Measurements from ENCODE around the gene CHCHD10.
A peak's percentile ranks its signal among the peaks of the same experiment; 100 is the strongest.

The CHCHD10 gene

GRCh38 chr22:23780146-23780748, 12.5 kb upstream of the CHCHD10 start:
- no peaks in the 10 kb centered on the region for H3K27me3 ChIP-seq (ENCODE audit: control insufficient read depth in 1 of 2, insufficient read depth in 2 of 2, low read length in 2 of 2)
- no peak overlapping the region for H3K4me3 ChIP-seq (ENCODE audit: low read depth in 1 of 2, low read length in 2 of 2)
- H3K36me3 ChIP-seq (ENCODE audit: control insufficient read depth in 1 of 2, insufficient read depth in 2 of 2, low read length in 2 of 2): no peaks in the 10 kb centered on the region
- H3K9me3 ChIP-seq (ENCODE audit: control insufficient read depth in 1 of 2, low read length in 2 of 2): no peaks in the 10 kb centered on the region
- no peak overlapping the region for H3K9ac ChIP-seq (ENCODE audit: low read depth in 1 of 2, low read length in 2 of 2)
- H3K4me1 ChIP-seq (ENCODE audit: control insufficient read depth in 1 of 2, insufficient read depth in 2 of 2, low read length in 2 of 2): peaks cover 6 to 11% of the 10 kb centered on the region in 2 donors
- no peak overlapping the region for H3K27ac ChIP-seq (ENCODE audit: low read depth, low read length)

DNA sequence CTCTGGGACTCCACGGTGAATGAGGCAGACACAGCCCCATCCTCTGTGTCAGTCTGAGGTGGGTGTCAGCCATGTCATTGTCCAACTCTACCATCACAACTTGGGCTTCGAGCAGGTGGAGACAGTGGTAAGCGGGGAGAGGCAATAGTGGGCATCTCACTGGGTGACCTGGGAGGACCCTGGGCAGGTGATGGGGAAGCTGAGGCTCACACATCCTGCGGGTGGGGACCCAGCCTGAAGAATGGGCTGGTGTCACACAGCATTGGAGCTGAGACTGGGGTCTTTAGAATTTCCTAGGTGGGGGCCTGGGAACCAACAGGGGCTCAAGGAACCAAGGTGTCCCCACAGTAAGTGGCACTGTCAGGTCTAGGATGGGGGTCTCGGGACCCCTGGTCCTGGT, 12.0 kb upstream of the CHCHD10 start:
- Histone ChIP-seq H3K9me3 (ENCODE audit: control insufficient read depth in 1 of 2, low read length in 2 of 2) (no peaks in the 10 kb centered on the region), H3K27ac (ENCODE audit: low read depth, low read length) (no peak overlapping the region), H3K27me3 (ENCODE audit: control insufficient read depth in 1 of 2, insufficient read depth in 2 of 2, low read length in 2 of 2) (no peaks in the 10 kb centered on the region), H3K4me3 (ENCODE audit: low read depth in 1 of 2, low read length in 2 of 2) (no peak overlapping the region), H3K9ac (ENCODE audit: low read depth in 1 of 2, low read length in 2 of 2) (no peak overlapping the region), H3K4me1 (ENCODE audit: control insufficient read depth in 1 of 2, insufficient read depth in 2 of 2, low read length in 2 of 2) (peaks cover 6 to 11% of the 10 kb centered on the region in 2 donors), H3K36me3 (ENCODE audit: control insufficient read depth in 1 of 2, insufficient read depth in 2 of 2, low read length in 2 of 2) (no peaks in the 10 kb centered on the region)

DNA sequence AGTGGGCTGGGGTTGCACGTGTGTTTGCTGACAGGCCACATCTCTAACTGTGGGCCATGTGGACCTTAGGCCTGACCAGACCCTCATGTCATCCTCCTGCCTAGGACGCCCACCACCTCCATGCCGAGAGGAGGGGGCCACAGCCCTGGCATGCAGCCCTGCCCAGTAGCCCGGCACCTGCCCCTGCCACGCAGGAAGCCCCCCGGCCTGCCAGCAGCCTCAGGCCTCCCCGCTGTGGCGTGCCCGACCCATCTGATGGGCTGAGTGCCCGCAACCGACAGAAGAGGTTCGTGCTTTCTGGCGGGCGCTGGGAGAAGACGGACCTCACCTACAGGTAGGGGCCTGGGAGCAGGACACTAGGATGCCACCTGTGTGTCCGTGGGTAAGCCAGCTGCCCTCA, 11.3 kb upstream of the CHCHD10 start:
- H3K4me1 ChIP-seq (ENCODE audit: control insufficient read depth in 1 of 2, insufficient read depth in 2 of 2, low read length in 2 of 2): peaks cover 5 to 6% of the 10 kb centered on the region in 2 donors
- no peak overlapping the region for H3K4me3 ChIP-seq (ENCODE audit: low read depth in 1 of 2, low read length in 2 of 2)
- no peak overlapping the region for H3K27ac ChIP-seq (ENCODE audit: low read depth, low read length)

GRCh38 chr22:23778577-23778900, 10.8 kb upstream of the CHCHD10 start:
- Histone ChIP-seq H3K4me3 (ENCODE audit: low read depth in 1 of 2, low read length in 2 of 2) (no peak overlapping the region), H3K4me1 (ENCODE audit: control insufficient read depth in 1 of 2, insufficient read depth in 2 of 2, low read length in 2 of 2) (peaks cover 0 to under 1% of the 10 kb centered on the region in 2 donors), H3K9me3 (ENCODE audit: control insufficient read depth in 1 of 2, low read length in 2 of 2) (no peaks in the 10 kb centered on the region), H3K9ac (ENCODE audit: low read depth in 1 of 2, low read length in 2 of 2) (no peak overlapping the region), H3K27me3 (ENCODE audit: control insufficient read depth in 1 of 2, insufficient read depth in 2 of 2, low read length in 2 of 2) (no peaks in the 10 kb centered on the region), H3K36me3 (ENCODE audit: control insufficient read depth in 1 of 2, insufficient read depth in 2 of 2, low read length in 2 of 2) (no peaks in the 10 kb centered on the region), H3K27ac (ENCODE audit: low read depth, low read length) (no peak overlapping the region)

More for the DNA sequence above, 11.3 kb upstream of the CHCHD10 start:
- H3K36me3 ChIP-seq (ENCODE audit: control insufficient read depth in 1 of 2, insufficient read depth in 2 of 2, low read length in 2 of 2): no peaks in the 10 kb centered on the region
- H3K9me3 ChIP-seq (ENCODE audit: control insufficient read depth in 1 of 2, low read length in 2 of 2): no peaks in the 10 kb centered on the region
- no peaks in the 10 kb centered on the region for H3K27me3 ChIP-seq (ENCODE audit: control insufficient read depth in 1 of 2, insufficient read depth in 2 of 2, low read length in 2 of 2)
- H3K9ac ChIP-seq (ENCODE audit: low read depth in 1 of 2, low read length in 2 of 2): no peak overlapping the region

DNA sequence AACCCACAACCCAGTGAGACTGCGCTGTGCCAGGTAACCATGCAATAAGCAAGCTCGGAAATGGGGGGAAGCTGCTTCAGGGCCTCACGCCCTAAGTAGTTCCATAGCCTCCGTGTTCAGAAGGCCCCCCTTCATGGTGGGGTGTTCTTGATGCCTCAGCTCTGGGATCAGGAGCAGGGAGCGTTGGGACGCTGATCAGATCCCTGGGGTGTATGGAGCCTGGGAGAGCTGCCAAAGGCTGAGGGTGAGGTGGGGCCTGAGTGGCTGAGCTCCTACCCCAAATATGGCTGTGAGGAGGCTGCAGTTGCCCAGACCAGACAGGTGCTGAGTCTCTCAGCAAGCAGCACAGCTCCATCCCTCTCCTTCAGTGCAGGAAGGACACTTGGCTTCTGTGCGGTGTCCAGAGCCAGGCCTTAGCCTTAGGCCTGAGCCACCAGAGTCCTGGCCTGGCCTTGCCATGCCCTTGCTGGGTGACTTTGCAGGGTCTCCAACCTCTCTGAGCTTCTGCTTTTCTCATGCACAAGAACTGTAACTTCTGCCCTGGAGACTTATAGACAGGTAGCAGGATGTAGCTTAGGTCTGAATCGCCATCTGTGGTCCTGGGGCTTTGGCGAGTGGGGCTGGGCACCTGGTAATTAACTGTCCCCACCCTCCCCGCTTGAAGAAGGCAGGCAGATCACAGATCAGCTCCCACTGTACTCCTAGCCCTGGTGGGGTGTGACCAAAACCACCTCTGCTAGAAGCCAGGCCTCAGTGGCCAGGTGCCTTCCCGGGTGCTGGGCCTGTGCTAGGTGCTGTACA, 10.2 kb upstream of the CHCHD10 start:
- H3K4me3 ChIP-seq (ENCODE audit: low read depth in 1 of 2, low read length in 2 of 2): no peak overlapping the region
- H3K27ac ChIP-seq (ENCODE audit: low read depth, low read length): no peak overlapping the region
- H3K4me1 ChIP-seq (ENCODE audit: control insufficient read depth in 1 of 2, insufficient read depth in 2 of 2, low read length in 2 of 2): peaks cover 0 to 4% of the 10 kb centered on the region in 2 donors
- no peaks in the 10 kb centered on the region for H3K27me3 ChIP-seq (ENCODE audit: control insufficient read depth in 1 of 2, insufficient read depth in 2 of 2, low read length in 2 of 2)
- H3K9me3 ChIP-seq (ENCODE audit: control insufficient read depth in 1 of 2, low read length in 2 of 2): no peaks in the 10 kb centered on the region
- no peak overlapping the region for H3K9ac ChIP-seq (ENCODE audit: low read depth in 1 of 2, low read length in 2 of 2)
- no peaks in the 10 kb centered on the region for H3K36me3 ChIP-seq (ENCODE audit: control insufficient read depth in 1 of 2, insufficient read depth in 2 of 2, low read length in 2 of 2)

- Histone ChIP-seq H3K36me3 (ENCODE audit: control insufficient read depth in 1 of 2, insufficient read depth in 2 of 2, low read length in 2 of 2) (no peaks in the 10 kb centered on the region), H3K4me3 (ENCODE audit: low read depth in 1 of 2, low read length in 2 of 2) (no peak overlapping the region), H3K4me1 (ENCODE audit: control insufficient read depth in 1 of 2, insufficient read depth in 2 of 2, low read length in 2 of 2) (peaks cover 5 to 15% of the 10 kb centered on the region in 2 donors), H3K27ac (ENCODE audit: low read depth, low read length) (no peak overlapping the region), H3K9ac (ENCODE audit: low read depth in 1 of 2, low read length in 2 of 2) (no peak overlapping the region), H3K27me3 (ENCODE audit: control insufficient read depth in 1 of 2, insufficient read depth in 2 of 2, low read length in 2 of 2) (no peaks in the 10 kb centered on the region), H3K9me3 (ENCODE audit: control insufficient read depth in 1 of 2, low read length in 2 of 2) (no peaks in the 10 kb centered on the region)
These were observed 8.1 kb upstream of the CHCHD10 start for GRCh38 chr22:23775779-23776375.

DNA sequence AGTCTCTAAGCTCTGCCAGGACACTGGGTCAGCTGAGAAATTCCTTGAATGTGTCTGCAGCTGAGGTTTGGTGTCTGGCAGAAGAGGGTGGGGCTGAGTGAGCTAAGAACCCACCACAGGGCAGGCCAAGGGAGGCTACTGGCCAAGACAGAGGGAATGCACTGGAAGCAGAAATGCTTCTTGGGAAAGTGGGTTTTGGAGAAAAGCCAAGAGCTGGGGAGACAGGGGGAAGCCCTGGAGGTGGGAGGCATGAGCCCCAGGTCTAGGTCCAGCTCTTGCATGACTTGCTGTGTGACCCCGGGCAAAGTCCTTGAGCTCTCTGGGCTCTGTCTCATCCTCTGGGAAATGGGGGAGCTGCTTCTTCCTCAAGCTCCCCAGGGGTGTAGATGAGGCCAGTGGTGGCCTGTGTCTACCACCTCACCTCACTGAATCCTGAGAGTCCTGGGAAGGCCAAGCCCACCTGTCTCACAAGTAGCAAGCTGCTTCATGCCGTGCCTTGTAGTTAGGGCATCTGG, 7.2 kb upstream of the CHCHD10 start:
- Histone ChIP-seq H3K9ac (ENCODE audit: low read depth in 1 of 2, low read length in 2 of 2) (no peak overlapping the region), H3K9me3 (ENCODE audit: control insufficient read depth in 1 of 2, low read length in 2 of 2) (no peaks in the 10 kb centered on the region), H3K27me3 (ENCODE audit: control insufficient read depth in 1 of 2, insufficient read depth in 2 of 2, low read length in 2 of 2) (no peaks in the 10 kb centered on the region), H3K27ac (ENCODE audit: low read depth, low read length) (no peak overlapping the region), H3K36me3 (ENCODE audit: control insufficient read depth in 1 of 2, insufficient read depth in 2 of 2, low read length in 2 of 2) (no peaks in the 10 kb centered on the region), H3K4me3 (ENCODE audit: low read depth in 1 of 2, low read length in 2 of 2) (no peak overlapping the region), H3K4me1 (ENCODE audit: control insufficient read depth in 1 of 2, insufficient read depth in 2 of 2, low read length in 2 of 2) (peaks cover 5 to 15% of the 10 kb centered on the region in 2 donors)

GRCh38 chr22:23774114-23774921, 6.5 kb upstream of the CHCHD10 start:
- H3K4me1 ChIP-seq (ENCODE audit: control insufficient read depth in 1 of 2, insufficient read depth in 2 of 2, low read length in 2 of 2): peaks cover 5 to 15% of the 10 kb centered on the region in 2 donors
- no peak overlapping the region for H3K27ac ChIP-seq (ENCODE audit: low read depth, low read length)
- H3K9me3 ChIP-seq (ENCODE audit: control insufficient read depth in 1 of 2, low read length in 2 of 2): no peaks in the 10 kb centered on the region
- H3K4me3 ChIP-seq (ENCODE audit: low read depth in 1 of 2, low read length in 2 of 2): no peak overlapping the region
- H3K36me3 ChIP-seq (ENCODE audit: control insufficient read depth in 1 of 2, insufficient read depth in 2 of 2, low read length in 2 of 2): no peaks in the 10 kb centered on the region
- no peaks in the 10 kb centered on the region for H3K27me3 ChIP-seq (ENCODE audit: control insufficient read depth in 1 of 2, insufficient read depth in 2 of 2, low read length in 2 of 2)
- H3K9ac ChIP-seq (ENCODE audit: low read depth in 1 of 2, low read length in 2 of 2): no peak overlapping the region

- Histone ChIP-seq H3K4me3 (ENCODE audit: low read depth in 1 of 2, low read length in 2 of 2) (peak overlapping the region; percentile 47 to 67), H3K36me3 (ENCODE audit: control insufficient read depth in 1 of 2, insufficient read depth in 2 of 2, low read length in 2 of 2) (no peaks in the 10 kb centered on the region), H3K27me3 (ENCODE audit: control insufficient read depth in 1 of 2, insufficient read depth in 2 of 2, low read length in 2 of 2) (no peaks in the 10 kb centered on the region), H3K9ac (ENCODE audit: low read depth in 1 of 2, low read length in 2 of 2) (peak overlapping the region; percentile 36 to 66), H3K4me1 (ENCODE audit: control insufficient read depth in 1 of 2, insufficient read depth in 2 of 2, low read length in 2 of 2) (peaks cover 5 to 15% of the 10 kb centered on the region in 2 donors), H3K27ac (ENCODE audit: low read depth, low read length) (no peak overlapping the region), H3K9me3 (ENCODE audit: control insufficient read depth in 1 of 2, low read length in 2 of 2) (no peaks in the 10 kb centered on the region)
These were observed 5.8 kb upstream of the CHCHD10 start for GRCh38 chr22:23773483-23774113.
